Measurements from ENCODE around the gene SLC6A19.
"Not testable (repeated sequence)": the region's sequence is repeated elsewhere in the genome, so short reads cannot be mapped to it uniquely, and the experiment has no call there.

SLC6A19 gene

GRCh38 chr5:1222621-1223277 lies 21.4 kb downstream of the SLC6A19 start:
- no peak for DNase-seq (ENCODE audit: low read depth, low spot score)

- no peak for DNase-seq (ENCODE audit: low read depth, low spot score)
These were observed 21.9 kb downstream of the SLC6A19 start for GRCh38 chr5:1223278-1223670.

DNA sequence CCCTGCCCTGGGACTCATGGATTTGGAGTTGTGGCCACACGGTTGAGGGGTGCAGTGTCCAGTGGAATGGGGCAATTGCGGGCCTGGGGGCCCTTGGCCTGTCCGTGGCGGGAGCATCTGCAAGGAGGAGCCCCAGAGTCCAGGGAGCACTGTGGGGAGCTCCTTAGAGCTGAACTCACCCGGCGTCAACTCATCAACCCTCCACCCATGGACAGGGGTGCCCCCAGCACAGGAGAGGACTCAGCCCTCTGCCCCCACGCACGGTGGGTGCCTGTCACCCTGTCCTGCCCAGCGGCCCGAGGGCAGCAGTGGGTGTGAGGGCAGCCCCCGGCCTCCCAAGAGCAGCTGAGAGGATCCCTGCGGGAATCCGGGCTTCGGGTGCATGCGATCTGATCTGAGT lies 23.2 kb downstream of the SLC6A19 start:
- DNase-seq (ENCODE audit: low read depth, low spot score): no peak

DNA sequence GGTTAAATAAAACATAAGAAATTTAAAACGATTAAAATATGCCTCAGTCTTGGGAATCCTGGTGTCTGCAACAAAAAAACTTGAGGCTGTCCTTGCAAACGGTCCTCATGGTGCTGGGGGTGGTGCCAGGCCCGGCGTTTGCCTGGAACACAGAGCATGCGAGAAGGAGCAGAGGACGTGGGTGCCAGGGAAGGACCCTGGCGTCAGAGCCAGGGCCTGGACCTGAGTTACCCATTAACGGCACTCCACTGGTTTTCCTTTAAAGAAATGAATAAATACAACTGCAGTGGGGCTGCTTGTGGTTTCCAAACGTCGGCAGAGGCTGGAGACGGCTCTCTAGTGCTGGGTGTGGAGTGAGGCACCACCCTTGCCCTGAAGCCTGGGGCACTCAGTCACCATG lies 23.7 kb downstream of the SLC6A19 start, which contains the start of gene SLC6A18:
Gene SLC6A18, plus strand, starts transcription at position 301 of the 400 bp plus-strand sequence. Its CDS starts 97 bp downstream, at position 398.
- no peak for DNase-seq (ENCODE audit: low read depth, low spot score)

DNA sequence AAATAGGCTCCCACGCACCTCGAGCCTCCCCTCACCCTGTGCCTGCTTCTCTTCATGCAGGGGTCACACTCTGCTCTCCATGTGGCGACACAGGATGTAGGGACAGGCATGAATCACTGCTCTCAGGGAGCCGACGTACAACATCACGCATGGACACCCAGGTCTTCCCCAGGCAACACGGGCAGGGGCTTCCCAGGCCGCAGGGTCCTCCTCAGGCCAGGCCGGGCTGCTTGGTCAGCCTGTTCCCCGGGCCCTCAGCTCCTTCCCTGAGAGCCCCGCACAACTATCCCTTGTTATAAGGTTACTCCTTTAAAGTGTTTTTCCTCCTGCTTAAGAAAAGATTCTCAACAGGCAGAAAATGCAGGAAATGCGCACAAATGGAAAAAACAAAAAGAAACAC lies 24.8 kb downstream of the SLC6A19 start:
- no peak for DNase-seq (ENCODE audit: low read depth, low spot score)

DNA sequence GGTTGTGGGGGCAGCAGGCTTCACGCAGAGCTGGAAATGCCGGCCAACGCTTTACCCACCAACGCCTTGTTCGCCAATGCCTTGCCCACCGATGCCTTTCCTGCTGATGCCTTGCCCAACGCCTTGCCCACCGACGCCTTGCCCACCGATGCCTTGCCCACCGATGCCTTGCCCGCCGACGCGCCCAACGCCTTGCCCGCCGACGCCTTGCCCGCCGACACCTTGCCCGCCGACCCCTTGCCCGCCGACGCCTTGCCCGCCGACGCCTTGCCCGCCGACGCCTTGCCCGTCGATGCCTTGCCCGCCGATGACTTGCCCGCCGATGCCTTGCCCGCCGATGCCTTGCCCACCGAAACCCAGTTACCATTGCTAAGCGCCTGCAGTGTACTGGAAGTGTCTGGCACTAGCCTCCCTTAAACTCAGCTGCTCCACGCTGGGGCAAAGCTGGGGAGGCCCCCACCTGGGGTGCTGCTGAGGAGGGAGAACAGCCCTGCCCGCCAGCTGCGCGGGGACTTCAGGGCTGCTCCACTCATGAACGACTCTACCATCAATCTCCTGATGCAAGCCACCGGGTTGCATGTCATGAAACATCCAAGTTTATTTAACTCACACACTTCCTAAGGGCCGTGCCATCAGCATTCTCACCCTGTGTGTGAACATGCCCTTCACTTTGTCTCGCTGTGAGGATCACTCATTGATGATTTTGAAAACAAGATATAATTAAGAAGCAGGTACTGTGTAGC lies 25.6 kb downstream of the SLC6A19 start:
- DNase-seq (ENCODE audit: low read depth, low spot score): no peak

GRCh38 chr5:1227667-1228066 lies 26.3 kb downstream of the SLC6A19 start:
- DNase-seq (ENCODE audit: low read depth, low spot score): no peak

- no peak for DNase-seq (ENCODE audit: low read depth, low spot score)
These were observed 26.7 kb downstream of the SLC6A19 start for GRCh38 chr5:1228120-1228519.

DNA sequence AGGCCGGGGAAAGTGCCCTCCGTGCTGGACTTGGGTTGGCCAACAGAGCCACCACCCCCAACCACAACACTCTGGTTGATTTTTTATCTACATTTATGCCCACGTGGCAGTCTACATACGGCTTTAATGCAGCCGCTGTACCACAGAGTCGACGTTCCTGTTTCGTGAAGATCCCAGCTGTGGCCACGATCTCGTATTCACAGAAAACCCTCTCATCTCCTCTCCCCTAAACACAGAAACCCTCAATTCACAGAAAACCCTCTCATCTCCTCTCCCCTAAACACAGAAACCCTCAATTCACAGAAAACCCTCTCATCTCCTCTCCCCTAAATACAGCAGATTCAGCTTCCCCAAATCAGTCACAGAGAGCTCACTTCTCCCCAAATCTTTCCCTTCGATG lies 27.6 kb downstream of the SLC6A19 start:
- DNase-seq (ENCODE audit: low read depth, low spot score): not testable (repeated sequence)

GRCh38 chr5:1229822-1230221 lies 28.4 kb downstream of the SLC6A19 start:
- no peak for DNase-seq (ENCODE audit: low read depth, low spot score)

DNA sequence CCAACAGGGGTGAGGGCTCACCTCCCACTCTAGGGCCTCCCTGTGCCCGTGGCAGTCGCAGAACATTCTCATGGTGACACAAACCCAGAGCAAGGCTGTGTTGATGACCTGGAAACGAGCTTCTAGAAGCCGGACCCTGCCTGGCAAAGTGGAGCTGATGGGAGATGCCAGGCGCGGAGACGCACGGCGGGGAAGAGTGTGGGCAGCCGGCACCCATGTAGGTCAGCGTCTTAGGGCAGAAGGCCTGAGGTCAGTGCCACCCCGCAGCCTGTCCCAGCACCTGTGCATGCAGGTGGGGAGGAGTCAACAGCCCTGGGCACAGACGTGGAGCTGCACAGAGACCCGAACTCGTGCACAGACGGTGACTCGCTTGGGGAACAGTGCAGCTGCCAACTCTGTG lies 29.2 kb downstream of the SLC6A19 start:
- DNase-seq (ENCODE audit: low read depth, low spot score): no peak

DNA sequence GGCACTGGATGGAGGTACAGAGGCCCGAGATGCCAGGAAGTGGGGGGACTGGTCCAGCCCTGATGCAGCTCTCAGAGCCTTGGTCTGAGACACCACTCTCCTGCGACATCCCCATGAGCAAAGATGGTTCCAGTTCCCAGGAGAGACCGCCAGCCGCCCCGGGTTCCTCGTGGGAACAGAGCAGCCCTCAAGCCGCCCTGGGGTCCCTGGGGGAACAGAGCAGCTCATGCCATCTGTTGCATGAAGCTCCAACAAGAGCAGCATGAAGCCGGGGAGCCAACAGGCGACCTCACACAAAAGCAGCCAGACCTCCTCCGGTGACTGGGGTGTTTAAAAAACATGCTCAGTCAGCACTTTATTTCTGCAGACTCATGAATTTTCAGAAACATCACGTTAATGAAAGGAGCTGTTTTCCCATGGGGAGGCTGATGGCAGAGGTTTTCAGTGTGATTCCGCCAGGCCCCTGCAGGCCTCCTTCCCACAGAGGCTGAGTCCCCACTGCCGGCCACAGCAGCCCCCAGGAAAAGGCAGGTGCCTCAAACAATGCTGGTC lies 30.0 kb downstream of the SLC6A19 start:
- DNase-seq (ENCODE audit: low read depth, low spot score): no peak

DNA sequence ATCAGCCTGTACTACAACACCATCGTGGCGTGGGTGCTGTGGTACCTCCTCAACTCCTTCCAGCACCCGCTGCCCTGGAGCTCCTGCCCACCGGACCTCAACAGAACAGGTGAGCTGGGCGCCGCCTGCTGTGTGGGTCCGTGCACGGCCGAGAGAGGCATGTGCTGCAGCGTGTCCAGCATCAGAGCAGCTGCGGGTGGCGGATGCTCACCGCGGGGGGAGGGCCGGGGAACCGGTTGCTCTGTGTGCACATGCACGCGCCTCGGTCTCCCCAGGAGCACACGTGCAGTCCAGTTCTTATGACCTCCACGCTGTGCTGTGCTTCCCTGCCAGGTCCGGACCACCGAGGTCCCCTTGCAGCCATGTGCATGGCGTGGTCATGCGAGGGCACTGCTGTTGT lies 31.4 kb downstream of the SLC6A19 start:
- DNase-seq (ENCODE audit: low read depth, low spot score): no peak

GRCh38 chr5:1235379-1235778 lies 34.0 kb downstream of the SLC6A19 start:
- no peak for DNase-seq (ENCODE audit: low read depth, low spot score)

DNA sequence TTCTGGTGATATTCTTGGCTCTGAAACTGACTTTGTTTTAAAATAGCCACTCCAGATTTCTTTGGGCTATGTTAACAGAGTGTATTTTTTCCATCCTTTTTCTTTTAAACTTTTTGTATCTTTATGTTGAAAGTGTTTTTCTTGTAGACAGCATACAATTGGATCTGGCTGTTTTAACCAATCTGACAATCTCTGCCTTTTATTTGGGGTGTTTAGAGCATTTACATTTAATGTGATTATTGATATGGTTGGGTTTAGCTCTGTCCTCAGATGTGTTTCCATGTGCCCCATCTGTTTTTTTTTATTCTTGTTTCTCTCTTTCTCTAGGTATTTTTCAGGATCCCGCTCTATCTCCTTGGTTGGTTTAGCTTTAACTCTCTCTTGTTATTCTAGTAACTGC lies 34.4 kb downstream of the SLC6A19 start:
- no peak for DNase-seq (ENCODE audit: low read depth, low spot score)

DNA sequence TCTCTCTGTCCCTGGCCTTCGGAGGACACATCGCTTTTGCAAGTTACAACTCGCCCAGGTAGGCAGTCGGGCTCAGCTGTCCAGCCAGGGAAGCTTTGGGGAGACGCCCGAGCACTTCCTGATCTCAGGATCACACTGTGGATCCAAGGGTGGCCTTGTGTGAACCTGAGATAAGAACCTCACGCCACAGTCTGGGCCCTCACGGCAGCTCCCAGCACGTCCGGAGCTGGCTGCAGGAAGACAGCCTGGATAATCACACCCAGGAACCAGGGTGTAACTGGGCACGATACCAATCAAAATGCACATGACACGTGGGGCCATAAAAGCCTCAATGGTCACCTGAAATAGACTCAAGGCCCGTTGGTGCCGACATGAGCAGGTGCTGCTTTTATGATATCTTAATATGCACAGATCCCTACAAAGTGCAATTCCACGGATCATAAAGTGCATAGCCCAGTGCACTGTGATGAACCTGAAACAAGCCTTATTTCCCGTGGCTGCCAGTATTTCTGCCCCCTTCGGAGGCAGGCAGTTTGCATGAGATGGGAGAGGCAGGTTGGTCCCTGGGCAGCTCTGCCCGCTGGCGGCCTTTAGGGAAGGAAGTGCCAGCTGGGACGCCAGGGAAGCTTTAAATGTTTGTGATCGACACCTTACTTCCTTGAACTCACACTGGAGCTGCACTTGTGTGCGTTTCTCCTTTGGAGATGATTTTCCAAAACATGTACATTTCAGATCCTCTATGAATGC lies 38.3 kb downstream of the SLC6A19 start:
- no peak for DNase-seq (ENCODE audit: low read depth, low spot score)

DNA sequence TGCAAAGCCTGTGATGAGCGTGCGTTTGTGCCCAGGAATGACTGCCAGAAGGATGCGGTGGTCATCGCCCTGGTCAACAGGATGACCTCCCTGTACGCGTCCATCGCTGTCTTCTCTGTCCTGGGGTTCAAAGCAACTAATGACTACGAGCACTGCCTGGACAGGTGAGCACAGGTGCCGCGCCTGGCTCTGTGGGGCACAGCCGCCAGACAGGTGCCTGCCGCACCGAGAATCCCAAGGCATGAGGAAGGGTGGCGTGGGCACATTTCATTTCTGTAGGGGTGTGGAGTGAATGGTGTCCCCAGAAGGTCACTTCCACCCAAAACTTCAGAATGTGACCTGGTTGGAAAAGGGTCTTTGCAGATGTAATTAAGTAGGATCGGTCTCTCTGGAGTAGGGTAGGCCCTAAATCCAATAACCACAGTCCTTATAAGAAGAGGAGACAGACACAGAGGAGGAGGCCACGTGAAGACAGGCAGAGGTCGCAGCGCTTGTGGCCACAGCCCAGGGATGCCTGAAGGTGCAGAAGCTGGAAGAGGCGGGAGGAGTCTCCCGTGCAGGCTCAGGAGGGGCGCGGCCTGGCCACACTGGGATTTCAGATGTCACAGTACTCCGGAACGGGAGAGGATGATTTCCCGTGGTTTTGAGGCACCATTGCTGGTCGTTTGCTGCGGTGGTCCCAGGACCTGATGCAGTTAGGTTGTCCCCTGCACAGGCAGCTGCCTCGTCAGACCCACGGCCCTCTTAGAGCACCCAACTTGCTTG lies 39.3 kb downstream of the SLC6A19 start:
- no peak for DNase-seq (ENCODE audit: low read depth, low spot score)

DNA sequence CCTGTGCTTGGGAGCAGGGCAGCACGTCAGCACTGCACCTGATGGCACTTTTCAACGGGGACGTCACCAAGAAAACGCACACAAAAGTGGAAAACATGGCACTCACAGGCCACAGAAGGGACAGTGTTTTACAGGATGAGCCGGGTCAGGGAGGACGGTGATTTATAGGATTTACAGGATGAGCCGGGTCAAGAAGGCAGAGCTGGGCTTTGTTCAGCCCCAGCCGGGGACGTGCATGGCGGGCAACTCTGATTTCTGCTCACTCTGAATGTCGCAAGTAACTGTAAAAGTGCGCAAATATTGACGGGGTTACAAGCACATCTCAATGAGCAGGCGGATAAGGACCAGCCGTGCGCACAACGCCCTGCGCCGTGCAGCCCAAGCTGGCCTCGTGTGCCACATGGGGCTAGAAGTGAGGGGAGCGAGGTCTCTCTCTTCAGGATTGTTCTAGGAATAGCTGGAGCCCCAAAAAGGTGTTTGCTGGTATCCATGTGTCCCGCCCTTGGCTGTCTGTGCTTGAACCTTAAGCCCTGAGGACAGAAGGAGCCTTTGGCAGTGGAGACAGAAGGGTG lies 40.2 kb downstream of the SLC6A19 start:
- no peak for DNase-seq (ENCODE audit: low read depth, low spot score)

- no peak for DNase-seq (ENCODE audit: low read depth, low spot score)
These were observed 41.5 kb downstream of the SLC6A19 start for GRCh38 chr5:1242733-1243486.

- DNase-seq (ENCODE audit: low read depth, low spot score): no peak
These were observed 42.2 kb downstream of the SLC6A19 start for GRCh38 chr5:1243487-1244130.
